ENCODE measurements around the gene PLEKHG5. TPM values are rescaled to one million over a fixed set of nuclear protein-coding genes. Genes with fewer than 3 reads are reported as not detected.

Gene PLEKHG5
- total RNA-seq, 1 experiment from 2014 or later: 42.8 TPM

DNA sequence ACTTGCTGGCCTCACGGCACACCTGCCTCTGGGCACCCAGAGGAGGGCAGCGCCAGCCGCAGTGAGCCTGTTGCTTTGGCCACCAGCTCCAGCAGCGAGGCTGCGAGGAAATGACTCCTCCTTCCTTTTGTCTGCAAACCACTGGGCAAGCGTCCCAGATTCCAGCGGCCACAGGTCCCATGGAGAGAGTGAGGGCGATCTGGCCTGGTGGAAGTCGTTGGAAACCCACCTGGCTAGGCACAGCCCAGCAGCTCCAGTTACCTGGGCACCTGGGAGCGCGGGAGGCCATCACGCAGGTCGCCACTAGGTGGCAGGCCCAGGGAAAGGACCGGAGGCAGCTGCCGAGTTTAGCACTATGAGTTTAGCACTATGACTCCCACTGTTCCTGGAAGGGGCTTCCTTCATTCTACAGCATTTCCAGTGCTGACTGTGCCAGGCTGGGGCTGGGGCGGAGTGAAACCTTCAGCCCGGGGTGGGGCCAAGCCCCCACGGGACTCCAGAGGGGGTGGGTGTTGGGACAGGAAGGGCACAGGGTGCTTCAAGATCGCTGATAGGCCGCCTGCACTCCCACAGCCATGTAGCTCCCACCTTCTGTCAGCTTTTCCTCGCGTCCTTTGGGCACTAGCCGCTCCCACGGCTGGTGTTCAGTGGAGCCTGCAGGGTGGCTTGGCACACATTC is 68.0 kb downstream of the PLEKHG5 start:
- peak; percentile 98 for DNase-seq
- ATAC-seq: peak; percentile 46
- TF ChIP-seq EZH2phosphoT487 (IDR thresholded peaks at IDR 0.05; ENCODE audit: borderline replicate concordance, low read length): no peak
- no peak for TF ChIP-seq EZH2 (IDR thresholded peaks at IDR 0.05; ENCODE audit: low read length, unreplicated experiment)
- TF ChIP-seq CTCF (conservative IDR thresholded peaks at IDR 0.05; ENCODE audit: low read depth, low read length): peak; percentile 98
- Histone ChIP-seq H3F3A (ENCODE audit: low read length, unreplicated experiment) (no peaks in the 10 kb centered on the region), H3K4me2 (ENCODE audit: low read length) (peak overlapping the region; percentile 90), H3K9ac (ENCODE audit: low read length) (peak overlapping the region; percentile 25), H3K27ac (ENCODE audit: low read length) (peak overlapping the region; percentile 73), H3K4me1 (ENCODE audit: insufficient read depth, low read length) (peaks cover 63% of the 10 kb centered on the region), H3K27me3 (ENCODE audit: low read length) (no peaks in the 10 kb centered on the region), H2AFZ (ENCODE audit: low read length) (peak overlapping the region; percentile 87), H3K9me3 (ENCODE audit: low read length) (no peaks in the 10 kb centered on the region), H3K9me2 (replicated peaks; ENCODE audit: low read length) (no peaks in the 10 kb centered on the region), H3K79me2 (ENCODE audit: low read length) (peaks cover 5% of the 10 kb centered on the region), H3K4me3 (ENCODE audit: low read length) (peak overlapping the region; percentile 73), H4K20me1 (ENCODE audit: low read length) (no peaks in the 10 kb centered on the region), H3K36me3 (ENCODE audit: low read depth, low read length) (no peaks in the 10 kb centered on the region)
- intact Hi-C loops (cut with micrococcal nuclease): loop anchor here (1.0 kb wide), 2 partner anchors 10 to 15 kb away; no protein-coding TSS in a partner anchor
- BruUV-seq (replicated peaks): no TSS peak
- ChIA-PET POLR2A (ENCODE audit: unreplicated experiment) (interaction anchor here (0.6 kb wide), 2 partner anchors 17 to 30 kb away, joined by 3 to 16 read pairs; partner anchors contain the start of gene ACOT7), CTCF (interaction anchor here (0.6 to 2.3 kb wide), 14 partner anchors 10 to 218 kb away, joined by 3 to 29 read pairs (median 4); no protein-coding TSS in a partner anchor)

- no peak overlapping the region for H3K4me3 ChIP-seq (ENCODE audit: low read length)
- POLR2A ChIA-PET (ENCODE audit: unreplicated experiment): no interaction called here
- 0 out of 2 replicates have a peak, but pooled peaks cover 6% of the 10 kb centered on the region for H4K20me1 ChIP-seq (ENCODE audit: low read length)
- H3K27ac ChIP-seq (ENCODE audit: low read length): no peak overlapping the region
- ATAC-seq: no peak
- no peak overlapping the region for H3K9ac ChIP-seq (ENCODE audit: low read length)
- H3F3A ChIP-seq (ENCODE audit: low read length, unreplicated experiment): no peaks in the 10 kb centered on the region
- H3K4me2 ChIP-seq (ENCODE audit: low read length): 0 out of 2 replicates have a peak overlapping the region, but pooled peaks have one; percentile 17
- CTCF ChIA-PET: no interaction called here
- no peaks in the 10 kb centered on the region for H3K9me2 ChIP-seq (replicated peaks; ENCODE audit: low read length)
- peaks cover 45% of the 10 kb centered on the region for H3K4me1 ChIP-seq (ENCODE audit: insufficient read depth, low read length)
- no peaks in the 10 kb centered on the region for H3K27me3 ChIP-seq (ENCODE audit: low read length)
- TF ChIP-seq EZH2phosphoT487 (IDR thresholded peaks at IDR 0.05; ENCODE audit: borderline replicate concordance, low read length) (no peak), CTCF (conservative IDR thresholded peaks at IDR 0.05; ENCODE audit: low read depth, low read length) (no peak), EZH2 (IDR thresholded peaks at IDR 0.05; ENCODE audit: low read length, unreplicated experiment) (no peak)
- no peaks in the 10 kb centered on the region for H3K36me3 ChIP-seq (ENCODE audit: low read depth, low read length)
- no peak overlapping the region for H2AFZ ChIP-seq (ENCODE audit: low read length)
- H3K9me3 ChIP-seq (ENCODE audit: low read length): no peaks in the 10 kb centered on the region
- peaks cover 5% of the 10 kb centered on the region for H3K79me2 ChIP-seq (ENCODE audit: low read length)
- DNase-seq: no peak
- intact Hi-C loops (cut with micrococcal nuclease): no loop called here
- no TSS peak for BruUV-seq (replicated peaks)
These were observed 70.2 kb downstream of the PLEKHG5 start for GRCh38 chr1:6421266-6421665.

Data from PC-3 (cell line).